WTC11 (cell line): Measurements from ENCODE around the gene DNAJB2. TPM values are rescaled to one million over a fixed set of nuclear protein-coding genes. Genes with fewer than 3 reads are reported as not detected.

ENCODE experiments used
- ATAC-seq: fragments of 200-7000 bp; cut with Tn5 transposase; 2 replicates; pipeline ENCODE4 v1.10.0; 2021; ENCODE audit warnings: mild to moderate bottlenecking, moderate library complexity
- CTCF ChIA-PET: fragments of 300-600 bp; sonication (Branson Sonifier 250); formaldehyde crosslinking; loops from one replicate; lab custom pipeline; 2021; ENCODE audit warnings: antibody characterized with exemption; lab: Charles Lee
- POLR2A ChIA-PET: fragments of 350-600 bp; sonication (Branson Sonifier 250); formaldehyde crosslinking; loops from one replicate; lab custom pipeline; 2021; ENCODE audit warnings: antibody characterized with exemption; lab: Charles Lee
- DNase-seq: peaks from one replicate; pipeline ENCODE4 v3.0.0; 2021; ENCODE audit warnings: low spot score
- H3K27ac Mint-ChIP-seq: 2 replicates; pipeline ENCODE4 v1.8.0; 2021; ENCODE audit warnings: mixed read lengths
- H3K27me3 Mint-ChIP-seq: 2 replicates; pipeline ENCODE4 v1.8.0; 2021; ENCODE audit warnings: low read depth, mild to moderate bottlenecking, moderate library complexity, mixed read lengths
- H3K36me3 Mint-ChIP-seq: 2 replicates; pipeline ENCODE4 v1.8.0; 2021; ENCODE audit warnings: mixed read lengths
- H3K4me1 Mint-ChIP-seq: 2 replicates; pipeline ENCODE4 v1.8.0; 2022; ENCODE audit warnings: mixed read lengths
- H3K4me3 Mint-ChIP-seq: 2 replicates; pipeline ENCODE4 v1.8.0; 2021; ENCODE audit warnings: mild to moderate bottlenecking, moderate library complexity, mixed read lengths
- H3K9me3 Mint-ChIP-seq: 2 replicates; pipeline ENCODE4 v1.8.0; 2021; ENCODE audit warnings: mixed read lengths
- CREB1 ChIP-seq: sonication (generic); formaldehyde crosslinking; IDR thresholded peaks from 2 replicates; pipeline ENCODE4 v1.8.0; 2023; ENCODE audit warnings: mild to moderate bottlenecking, missing genetic modification reagents
- CREM ChIP-seq: sonication (generic); formaldehyde crosslinking; IDR thresholded peaks from 2 replicates; pipeline ENCODE4 v1.8.1; 2022; ENCODE audit warnings: mild to moderate bottlenecking, missing genetic modification reagents, moderate library complexity
- ERG ChIP-seq: fragments of 250-450 bp; sonication (Bioruptor Pico); IDR thresholded peaks from 2 replicates; pipeline ENCODE4 v1.8.0; 2021; ENCODE audit warnings: mild to moderate bottlenecking
- GRHL2 ChIP-seq: fragments of 250-450 bp; sonication (Bioruptor Pico); IDR thresholded peaks from 2 replicates; pipeline ENCODE4 v1.8.0; 2022; ENCODE audit warnings: mild to moderate bottlenecking, moderate library complexity; ENCODE audit not compliant: insufficient replicate concordance, severe bottlenecking
- KAT7 ChIP-seq: sonication (generic); formaldehyde crosslinking; IDR thresholded peaks from 2 replicates; pipeline ENCODE4 v1.8.1; 2023; ENCODE audit warnings: missing genetic modification reagents, mild to moderate bottlenecking, borderline replicate concordance
- MYBL2 ChIP-seq: sonication (generic); formaldehyde crosslinking; IDR thresholded peaks from 2 replicates; pipeline ENCODE4 v1.8.1; 2023; ENCODE audit warnings: mild to moderate bottlenecking, moderate library complexity, missing genetic modification reagents
- NFATC4 ChIP-seq: fragments of 250-450 bp; sonication (Bioruptor Pico); IDR thresholded peaks from 2 replicates; pipeline ENCODE4 v1.9.0; 2021; ENCODE audit warnings: mild to moderate bottlenecking
- NFE2L1 ChIP-seq: sonication (generic); formaldehyde crosslinking; IDR thresholded peaks from 2 replicates; pipeline ENCODE4 v1.8.1; 2023; ENCODE audit warnings: missing genetic modification reagents
- NFYB ChIP-seq: sonication (generic); formaldehyde crosslinking; conservative IDR thresholded peaks from 2 replicates; pipeline ENCODE4 v1.8.0; 2022; ENCODE audit warnings: low read depth, missing genetic modification reagents
- NR1H2 ChIP-seq: sonication (generic); formaldehyde crosslinking; IDR thresholded peaks from 2 replicates; pipeline ENCODE4 v1.9.0; 2021; ENCODE audit warnings: mild to moderate bottlenecking, moderate library complexity, missing genetic modification reagents
- RELA ChIP-seq: sonication (generic); formaldehyde crosslinking; IDR thresholded peaks from 2 replicates; pipeline ENCODE4 v1.8.1; 2022; ENCODE audit warnings: missing genetic modification reagents, mild to moderate bottlenecking, borderline replicate concordance
- SP1 ChIP-seq: sonication (generic); formaldehyde crosslinking; conservative IDR thresholded peaks from 2 replicates; pipeline ENCODE4 v1.8.1; 2022; ENCODE audit warnings: missing genetic modification reagents
- TCF7 ChIP-seq: sonication (generic); formaldehyde crosslinking; IDR thresholded peaks from 2 replicates; pipeline ENCODE4 v1.8.0; 2022; ENCODE audit warnings: mild to moderate bottlenecking, low read depth, missing genetic modification reagents, moderate library complexity
- TEAD4 ChIP-seq: sonication (generic); formaldehyde crosslinking; IDR thresholded peaks from 2 replicates; pipeline ENCODE4 v1.8.0; 2022; ENCODE audit warnings: mild to moderate bottlenecking, missing genetic modification reagents
- total RNA-seq: library from RNA; stranded (reverse); gene quantifications from 3 replicates; pipeline ENCODE4 v1.2.3, GENCODE V29; 2021
- TF ChIP-seq, protein P1 (sequence below): fragments of 250-450 bp; sonication (Bioruptor Pico); IDR thresholded peaks from 2 replicates; pipeline ENCODE4 v1.9.0; 2021; ENCODE audit warnings: mild to moderate bottlenecking
- TF ChIP-seq, protein P2 (sequence below): sonication (generic); formaldehyde crosslinking; IDR thresholded peaks from 2 replicates; pipeline ENCODE4 v1.8.1; 2023; ENCODE audit warnings: mild to moderate bottlenecking, missing genetic modification reagents
- TF ChIP-seq, protein P3 (sequence below): sonication (generic); formaldehyde crosslinking; IDR thresholded peaks from 2 replicates; pipeline ENCODE4 v1.8.1; 2023; ENCODE audit warnings: mild to moderate bottlenecking, missing genetic modification reagents, moderate library complexity
- TF ChIP-seq, protein P4 (sequence below): sonication (generic); formaldehyde crosslinking; IDR thresholded peaks from 2 replicates; pipeline ENCODE4 v1.8.1; 2022; ENCODE audit warnings: mild to moderate bottlenecking, missing genetic modification reagents, moderate library complexity, borderline replicate concordance
- TF ChIP-seq, protein P5 (sequence below): sonication (generic); formaldehyde crosslinking; IDR thresholded peaks from 2 replicates; pipeline ENCODE4 v1.8.1; 2022; ENCODE audit warnings: low read depth, mild to moderate bottlenecking, moderate library complexity, missing genetic modification reagents, borderline replicate concordance
- TF ChIP-seq, protein P6 (sequence below): sonication (generic); formaldehyde crosslinking; IDR thresholded peaks from 2 replicates; pipeline ENCODE4 v1.8.0; 2022; ENCODE audit warnings: mild to moderate bottlenecking, missing genetic modification reagents
- TF ChIP-seq, protein P7 (sequence below): fragments of 250-450 bp; sonication (Bioruptor Pico); IDR thresholded peaks from 2 replicates; pipeline ENCODE4 v1.9.0; 2021; ENCODE audit warnings: moderate library complexity, mild to moderate bottlenecking, inconsistent platforms, borderline replicate concordance

DNAJB2 gene
- total RNA-seq, 1 experiment from 2014 or later, result 36.1 TPM

- TF ChIP-seq, protein P1, sequence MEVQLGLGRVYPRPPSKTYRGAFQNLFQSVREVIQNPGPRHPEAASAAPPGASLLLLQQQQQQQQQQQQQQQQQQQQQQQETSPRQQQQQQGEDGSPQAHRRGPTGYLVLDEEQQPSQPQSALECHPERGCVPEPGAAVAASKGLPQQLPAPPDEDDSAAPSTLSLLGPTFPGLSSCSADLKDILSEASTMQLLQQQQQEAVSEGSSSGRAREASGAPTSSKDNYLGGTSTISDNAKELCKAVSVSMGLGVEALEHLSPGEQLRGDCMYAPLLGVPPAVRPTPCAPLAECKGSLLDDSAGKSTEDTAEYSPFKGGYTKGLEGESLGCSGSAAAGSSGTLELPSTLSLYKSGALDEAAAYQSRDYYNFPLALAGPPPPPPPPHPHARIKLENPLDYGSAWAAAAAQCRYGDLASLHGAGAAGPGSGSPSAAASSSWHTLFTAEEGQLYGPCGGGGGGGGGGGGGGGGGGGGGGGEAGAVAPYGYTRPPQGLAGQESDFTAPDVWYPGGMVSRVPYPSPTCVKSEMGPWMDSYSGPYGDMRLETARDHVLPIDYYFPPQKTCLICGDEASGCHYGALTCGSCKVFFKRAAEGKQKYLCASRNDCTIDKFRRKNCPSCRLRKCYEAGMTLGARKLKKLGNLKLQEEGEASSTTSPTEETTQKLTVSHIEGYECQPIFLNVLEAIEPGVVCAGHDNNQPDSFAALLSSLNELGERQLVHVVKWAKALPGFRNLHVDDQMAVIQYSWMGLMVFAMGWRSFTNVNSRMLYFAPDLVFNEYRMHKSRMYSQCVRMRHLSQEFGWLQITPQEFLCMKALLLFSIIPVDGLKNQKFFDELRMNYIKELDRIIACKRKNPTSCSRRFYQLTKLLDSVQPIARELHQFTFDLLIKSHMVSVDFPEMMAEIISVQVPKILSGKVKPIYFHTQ (CRISPR knock-in tag), result no peak
- TF ChIP-seq NFE2L1 (CRISPR knock-in tag) (no peak), SP1 (no peak), KAT7 (CRISPR knock-in tag) (no peak), RELA (CRISPR knock-in tag) (no peak), NFYB (CRISPR knock-in tag) (no peak), GRHL2 (CRISPR knock-in tag) (no peak), MYBL2 (CRISPR knock-in tag) (no peak), CREM (CRISPR knock-in tag) (no peak)
- TF ChIP-seq, protein P2, sequence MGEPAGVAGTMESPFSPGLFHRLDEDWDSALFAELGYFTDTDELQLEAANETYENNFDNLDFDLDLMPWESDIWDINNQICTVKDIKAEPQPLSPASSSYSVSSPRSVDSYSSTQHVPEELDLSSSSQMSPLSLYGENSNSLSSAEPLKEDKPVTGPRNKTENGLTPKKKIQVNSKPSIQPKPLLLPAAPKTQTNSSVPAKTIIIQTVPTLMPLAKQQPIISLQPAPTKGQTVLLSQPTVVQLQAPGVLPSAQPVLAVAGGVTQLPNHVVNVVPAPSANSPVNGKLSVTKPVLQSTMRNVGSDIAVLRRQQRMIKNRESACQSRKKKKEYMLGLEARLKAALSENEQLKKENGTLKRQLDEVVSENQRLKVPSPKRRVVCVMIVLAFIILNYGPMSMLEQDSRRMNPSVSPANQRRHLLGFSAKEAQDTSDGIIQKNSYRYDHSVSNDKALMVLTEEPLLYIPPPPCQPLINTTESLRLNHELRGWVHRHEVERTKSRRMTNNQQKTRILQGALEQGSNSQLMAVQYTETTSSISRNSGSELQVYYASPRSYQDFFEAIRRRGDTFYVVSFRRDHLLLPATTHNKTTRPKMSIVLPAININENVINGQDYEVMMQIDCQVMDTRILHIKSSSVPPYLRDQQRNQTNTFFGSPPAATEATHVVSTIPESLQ (CRISPR knock-in tag), result no peak
Measured at GRCh38 chr2:219281588-219281987, 2.4 kb downstream of the DNAJB2 start (continued).

GRCh38 chr2:219282375-219282774, 3.2 kb downstream of the DNAJB2 start:
- peaks cover 8% of the 10 kb centered on the region; the same call in 1 of the 2 replicates for H3K36me3 Mint-ChIP-seq
- ChIA-PET CTCF (interaction anchor here (6.5 kb wide), 1 partner anchor 11 kb away, joined by 158 read pairs; no protein-coding TSS in a partner anchor), POLR2A (no interaction called here)
- TF ChIP-seq, protein P2 (CRISPR knock-in tag), result no peak
- TF ChIP-seq NFE2L1 (CRISPR knock-in tag) (no peak), TEAD4 (CRISPR knock-in tag) (no peak), GRHL2 (CRISPR knock-in tag) (no peak), TCF7 (CRISPR knock-in tag) (no peak), NFATC4 (CRISPR knock-in tag) (no peak), NR1H2 (CRISPR knock-in tag) (no peak), ERG (CRISPR knock-in tag) (no peak), CREB1 (CRISPR knock-in tag) (no peak)
- TF ChIP-seq, protein P3, sequence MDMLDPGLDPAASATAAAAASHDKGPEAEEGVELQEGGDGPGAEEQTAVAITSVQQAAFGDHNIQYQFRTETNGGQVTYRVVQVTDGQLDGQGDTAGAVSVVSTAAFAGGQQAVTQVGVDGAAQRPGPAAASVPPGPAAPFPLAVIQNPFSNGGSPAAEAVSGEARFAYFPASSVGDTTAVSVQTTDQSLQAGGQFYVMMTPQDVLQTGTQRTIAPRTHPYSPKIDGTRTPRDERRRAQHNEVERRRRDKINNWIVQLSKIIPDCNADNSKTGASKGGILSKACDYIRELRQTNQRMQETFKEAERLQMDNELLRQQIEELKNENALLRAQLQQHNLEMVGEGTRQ (CRISPR knock-in tag), result no peak
- TF ChIP-seq, protein P4, sequence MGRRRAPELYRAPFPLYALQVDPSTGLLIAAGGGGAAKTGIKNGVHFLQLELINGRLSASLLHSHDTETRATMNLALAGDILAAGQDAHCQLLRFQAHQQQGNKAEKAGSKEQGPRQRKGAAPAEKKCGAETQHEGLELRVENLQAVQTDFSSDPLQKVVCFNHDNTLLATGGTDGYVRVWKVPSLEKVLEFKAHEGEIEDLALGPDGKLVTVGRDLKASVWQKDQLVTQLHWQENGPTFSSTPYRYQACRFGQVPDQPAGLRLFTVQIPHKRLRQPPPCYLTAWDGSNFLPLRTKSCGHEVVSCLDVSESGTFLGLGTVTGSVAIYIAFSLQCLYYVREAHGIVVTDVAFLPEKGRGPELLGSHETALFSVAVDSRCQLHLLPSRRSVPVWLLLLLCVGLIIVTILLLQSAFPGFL (CRISPR knock-in tag), result no peak
- TF ChIP-seq, protein P5, sequence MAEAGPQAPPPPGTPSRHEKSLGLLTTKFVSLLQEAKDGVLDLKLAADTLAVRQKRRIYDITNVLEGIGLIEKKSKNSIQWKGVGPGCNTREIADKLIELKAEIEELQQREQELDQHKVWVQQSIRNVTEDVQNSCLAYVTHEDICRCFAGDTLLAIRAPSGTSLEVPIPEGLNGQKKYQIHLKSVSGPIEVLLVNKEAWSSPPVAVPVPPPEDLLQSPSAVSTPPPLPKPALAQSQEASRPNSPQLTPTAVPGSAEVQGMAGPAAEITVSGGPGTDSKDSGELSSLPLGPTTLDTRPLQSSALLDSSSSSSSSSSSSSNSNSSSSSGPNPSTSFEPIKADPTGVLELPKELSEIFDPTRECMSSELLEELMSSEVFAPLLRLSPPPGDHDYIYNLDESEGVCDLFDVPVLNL (CRISPR knock-in tag), result no peak
- TF ChIP-seq, protein P6, sequence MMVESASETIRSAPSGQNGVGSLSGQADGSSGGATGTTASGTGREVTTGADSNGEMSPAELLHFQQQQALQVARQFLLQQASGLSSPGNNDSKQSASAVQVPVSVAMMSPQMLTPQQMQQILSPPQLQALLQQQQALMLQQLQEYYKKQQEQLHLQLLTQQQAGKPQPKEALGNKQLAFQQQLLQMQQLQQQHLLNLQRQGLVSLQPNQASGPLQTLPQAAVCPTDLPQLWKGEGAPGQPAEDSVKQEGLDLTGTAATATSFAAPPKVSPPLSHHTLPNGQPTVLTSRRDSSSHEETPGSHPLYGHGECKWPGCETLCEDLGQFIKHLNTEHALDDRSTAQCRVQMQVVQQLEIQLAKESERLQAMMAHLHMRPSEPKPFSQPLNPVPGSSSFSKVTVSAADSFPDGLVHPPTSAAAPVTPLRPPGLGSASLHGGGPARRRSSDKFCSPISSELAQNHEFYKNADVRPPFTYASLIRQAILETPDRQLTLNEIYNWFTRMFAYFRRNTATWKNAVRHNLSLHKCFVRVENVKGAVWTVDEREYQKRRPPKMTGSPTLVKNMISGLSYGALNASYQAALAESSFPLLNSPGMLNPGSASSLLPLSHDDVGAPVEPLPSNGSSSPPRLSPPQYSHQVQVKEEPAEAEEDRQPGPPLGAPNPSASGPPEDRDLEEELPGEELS (CRISPR knock-in tag), result no peak
- TF ChIP-seq, protein P7, sequence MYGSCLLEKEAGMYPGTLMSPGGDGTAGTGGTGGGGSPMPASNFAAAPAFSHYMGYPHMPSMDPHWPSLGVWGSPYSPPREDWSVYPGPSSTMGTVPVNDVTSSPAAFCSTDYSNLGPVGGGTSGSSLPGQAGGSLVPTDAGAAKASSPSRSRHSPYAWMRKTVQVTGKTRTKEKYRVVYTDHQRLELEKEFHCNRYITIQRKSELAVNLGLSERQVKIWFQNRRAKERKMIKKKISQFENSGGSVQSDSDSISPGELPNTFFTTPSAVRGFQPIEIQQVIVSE, result no peak
- no peak overlapping the region for H3K27ac Mint-ChIP-seq
- H3K27me3 Mint-ChIP-seq, result no peaks in the 10 kb centered on the region
- H3K4me3 Mint-ChIP-seq, result no peak overlapping the region
- peaks cover 29% of the 10 kb centered on the region for H3K4me1 Mint-ChIP-seq
- DNase-seq, result no peak
- no peak for ATAC-seq
- H3K9me3 Mint-ChIP-seq, result no peaks in the 10 kb centered on the region
